Hepatocyte (in vitro differentiated cells): ENCODE data around the gene FILIP1. TPM values are rescaled to one million over a fixed set of nuclear protein-coding genes. Genes with fewer than 3 reads are reported as not detected.

Experiments used
- DNase-seq: peaks from one replicate; pipeline ENCODE4 v3.0.0-alpha.2; 2016; ENCODE audit warnings: low spot score
- H2AFZ ChIP-seq: fragments of 200-600 bp; sonication (generic); 2 replicates; pipeline ENCODE4 v1.6.0; 2016; ENCODE audit warnings: antibody characterized with exemption, mild to moderate bottlenecking
- H3K27ac ChIP-seq: fragments of 200-600 bp; sonication (generic); 2 replicates; pipeline ENCODE4 v1.5.1; 2016; ENCODE audit warnings: mild to moderate bottlenecking
- H3K27me3 ChIP-seq: fragments of 200-600 bp; sonication (generic); 2 replicates; pipeline ENCODE4 v1.6.1; 2016
- H3K36me3 ChIP-seq: fragments of 200-600 bp; sonication (generic); replicated peaks from 2 replicates; pipeline ENCODE4 v1.5.1; 2016; ENCODE audit warnings: low read depth; ENCODE audit not compliant: insufficient read depth
- H3K4me1 ChIP-seq: fragments of 200-600 bp; sonication (generic); 2 replicates; pipeline ENCODE4 v1.5.1; 2016; ENCODE audit warnings: mild to moderate bottlenecking, moderate library complexity; ENCODE audit not compliant: insufficient read depth
- H3K4me2 ChIP-seq: fragments of 200-600 bp; sonication (generic); 2 replicates; pipeline ENCODE4 v1.6.0; 2016
- H3K4me3 ChIP-seq: fragments of 200-600 bp; sonication (generic); 2 replicates; pipeline ENCODE4 v1.5.1; 2016; ENCODE audit warnings: mild to moderate bottlenecking
- H3K79me2 ChIP-seq: fragments of 200-600 bp; sonication (generic); 2 replicates; pipeline ENCODE4 v1.6.0; 2017; ENCODE audit warnings: mild to moderate bottlenecking
- H3K9me2 ChIP-seq: fragments of 200-600 bp; sonication (generic); replicated peaks from 2 replicates; pipeline ENCODE4 v1.6.0; 2017; ENCODE audit warnings: mild to moderate bottlenecking; ENCODE audit not compliant: insufficient read depth
- H3K9me3 ChIP-seq: fragments of 200-600 bp; sonication (generic); 2 replicates; pipeline ENCODE4 v1.5.1; 2016; ENCODE audit warnings: low read depth, mild to moderate bottlenecking
- H4K20me1 ChIP-seq: fragments of 200-600 bp; sonication (generic); 2 replicates; pipeline ENCODE4 v1.6.0; 2016; ENCODE audit warnings: mild to moderate bottlenecking; ENCODE audit not compliant: insufficient read depth, poor library complexity, severe bottlenecking
- CTCF ChIP-seq: fragments of 200-600 bp; sonication (generic); IDR thresholded peaks from 2 replicates; pipeline ENCODE4 v1.5.1; 2016; ENCODE audit warnings: antibody characterized with exemption, mild to moderate bottlenecking; ENCODE audit not compliant: poor library complexity
- EZH2 ChIP-seq: fragments of 200-600 bp; sonication (generic); IDR thresholded peaks from 2 replicates; pipeline ENCODE4 v1.6.1; 2016; ENCODE audit warnings: antibody characterized with exemption, mild to moderate bottlenecking, borderline replicate concordance
- EZH2phosphoT487 ChIP-seq: fragments of 200-600 bp; sonication (generic); IDR thresholded peaks from one replicate; pipeline ENCODE4 v1.6.1; 2018; ENCODE audit warnings: antibody characterized with exemption, mild to moderate bottlenecking, low read depth, moderate library complexity; ENCODE audit not compliant: unreplicated experiment, severe bottlenecking
- WGBS: methylation state at CpG from one replicate; pipeline ENCODE4 v1.1.6; 2016; ENCODE audit warnings: low lambda C conversion rate; ENCODE audit errors: missing lambda C conversion rate; 5-methylcytosine and 5-hydroxymethylcytosine counted together
- polyA plus RNA-seq: library from polyadenylated mRNA; unstranded; fragments of >200 nt; fragmentation: Nextera tagmentation; extraction: Ambion mirVana; gene quantifications from 2 replicates; pipeline ENCODE4 v1.2.1, GENCODE V29; 2016
- total RNA-seq: library from RNA; depleted of rRNA; stranded (reverse); fragments of >200 nt; gene quantifications from 2 replicates; pipeline ENCODE4 v1.2.3, GENCODE V29; 2014

Gene FILIP1
- total and polyA plus RNA-seq, 2 experiments from 2014 or later = 4.1 to 6.0 TPM

DNA sequence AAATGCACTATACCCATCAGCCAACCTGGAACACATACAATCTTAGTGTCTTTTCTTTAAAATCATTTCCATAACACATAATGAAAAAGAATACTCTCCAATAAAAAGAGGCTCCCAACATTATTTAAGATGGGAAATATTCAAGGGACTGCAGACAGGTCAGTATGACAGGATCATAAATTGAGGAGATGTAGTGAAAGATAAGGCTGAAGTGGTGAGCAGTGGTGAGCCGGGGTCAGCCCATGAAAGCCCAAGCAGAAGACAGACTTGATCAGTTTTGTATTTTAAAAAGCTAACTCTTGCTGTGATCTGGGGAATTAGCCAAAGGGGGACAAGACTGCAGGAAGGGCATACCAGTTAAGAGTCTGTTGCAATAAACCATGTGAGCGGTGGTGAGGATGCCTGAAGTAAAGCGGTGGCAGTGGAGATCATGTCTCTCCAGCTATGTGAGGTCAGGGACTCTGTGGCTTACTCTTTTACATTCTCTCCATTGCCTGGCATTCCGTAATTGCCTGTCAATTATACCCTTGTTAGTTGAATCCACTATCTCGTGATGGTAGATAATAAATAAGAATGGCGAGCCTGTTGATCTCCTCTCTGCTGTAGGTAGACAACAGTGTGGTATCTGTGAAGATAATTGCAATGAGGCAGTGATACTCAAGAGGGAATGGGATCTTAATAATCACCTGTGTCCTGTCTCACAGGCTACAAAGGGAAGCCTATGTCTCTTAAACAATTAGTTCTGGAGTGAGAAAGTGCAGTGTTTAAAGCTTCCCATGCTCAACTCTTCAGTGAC, 97.4 kb downstream of the FILIP1 start:
- no peaks in the 10 kb centered on the region for H3K4me1 ChIP-seq
- no peak for DNase-seq
- H2AFZ ChIP-seq = no peak overlapping the region
- no peaks in the 10 kb centered on the region for H3K27me3 ChIP-seq
- H3K4me3 ChIP-seq = no peak overlapping the region
- 66% methylated on average over 6 of the region's 6 CpGs for WGBS
- TF ChIP-seq EZH2phosphoT487 = no peak
- no peak for TF ChIP-seq EZH2
- no peak for TF ChIP-seq CTCF
- H3K4me2 ChIP-seq = no peak overlapping the region
- no peaks in the 10 kb centered on the region for H4K20me1 ChIP-seq
- no peak overlapping the region for H3K27ac ChIP-seq
- no peaks in the 10 kb centered on the region for H3K79me2 ChIP-seq
- no peaks in the 10 kb centered on the region for H3K9me2 ChIP-seq
- H3K9me3 ChIP-seq = no peaks in the 10 kb centered on the region
- H3K36me3 ChIP-seq = no peaks in the 10 kb centered on the region

- no peak for DNase-seq
- Histone ChIP-seq H4K20me1 (no peaks in the 10 kb centered on the region), H3K36me3 (no peaks in the 10 kb centered on the region), H3K27me3 (no peaks in the 10 kb centered on the region), H3K9me3 (no peaks in the 10 kb centered on the region), H3K4me1 (no peaks in the 10 kb centered on the region), H3K79me2 (no peaks in the 10 kb centered on the region), H3K9me2 (no peaks in the 10 kb centered on the region), H2AFZ (no peak overlapping the region), H3K27ac (no peak overlapping the region), H3K4me3 (no peak overlapping the region), H3K4me2 (no peak overlapping the region)
- no peak for TF ChIP-seq CTCF
- no peak for TF ChIP-seq EZH2
- TF ChIP-seq EZH2phosphoT487 = no peak
These were observed 99.8 kb downstream of the FILIP1 start for GRCh38 chr6:75393806-75394205.

DNA sequence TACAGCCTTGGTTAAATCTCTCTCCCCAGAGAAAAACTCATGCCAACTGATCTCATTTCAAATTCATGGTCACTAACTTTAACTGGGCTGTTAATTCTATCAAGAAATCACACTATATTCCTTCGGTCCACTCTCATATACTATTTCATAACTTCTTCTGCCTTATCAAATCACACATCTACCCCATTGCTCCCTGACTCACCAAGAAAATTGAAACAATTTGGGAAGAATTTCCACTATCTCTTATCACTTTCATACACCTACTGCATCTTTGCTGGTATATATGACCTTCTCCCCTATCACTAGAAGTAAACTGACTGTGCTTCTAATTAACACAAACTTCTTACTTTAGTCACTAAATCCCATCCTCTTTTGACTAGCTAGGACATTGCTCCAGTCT, 102.3 kb downstream of the FILIP1 start:
- H3K9me3 ChIP-seq = no peaks in the 10 kb centered on the region
- TF ChIP-seq CTCF (no peak), EZH2phosphoT487 (no peak), EZH2 (no peak)
- WGBS = 79% methylated on average over 1 of the region's 1 CpG

More for the DNA sequence above, 102.3 kb downstream of the FILIP1 start:
- no peak for DNase-seq
- Histone ChIP-seq H3K4me2 (no peak overlapping the region), H3K27ac (no peak overlapping the region), H2AFZ (no peak overlapping the region), H4K20me1 (no peaks in the 10 kb centered on the region), H3K4me1 (no peaks in the 10 kb centered on the region), H3K4me3 (no peak overlapping the region), H3K36me3 (no peaks in the 10 kb centered on the region), H3K27me3 (no peaks in the 10 kb centered on the region), H3K9me2 (no peaks in the 10 kb centered on the region), H3K79me2 (no peaks in the 10 kb centered on the region)
